ENCODE results near the gene PODN. TPM values are rescaled to one million over a fixed set of nuclear protein-coding genes. Genes with fewer than 3 reads are reported as not detected.

The PODN gene
- total and polyA plus RNA-seq, 2 donors (not counting 3 experiments of a cell fraction or from before 2014, with no cell fraction given) = 1.3 to 1.5 TPM

- DNase-seq (ENCODE audit: low read depth, low spot score) (no peak), FAIRE-seq (no peak)
- ChIA-PET CTCF (interaction anchor here (0.9 to 2.8 kb wide), 2 partner anchors 12 to 16 kb away, joined by 3 to 10 read pairs; no protein-coding TSS in a partner anchor), POLR2A (no interaction called here)
- Histone ChIP-seq H3K9me3 (replicated peaks; ENCODE audit: control insufficient read depth, insufficient read depth, low read length) (no peaks in the 10 kb centered on the region), H3K4me1 (ENCODE audit: control insufficient read depth, extremely low read depth, insufficient read depth, low read length) (no peaks in the 10 kb centered on the region), H3K27me3 (ENCODE audit: control insufficient read depth in 2 of 2, insufficient read depth in 2 of 2, low read length in 2 of 2) (no peaks in the 10 kb centered on the region), H3K9me1 (replicated peaks; ENCODE audit: control insufficient read depth, extremely low read depth, insufficient read depth, low read length) (no peaks in the 10 kb centered on the region), H3K4me2 (ENCODE audit: insufficient read depth, low read length) (no peak overlapping the region), H2AFZ (ENCODE audit: low read depth, low read length) (no peak overlapping the region), H3K9ac (replicated peaks; ENCODE audit: extremely low read depth, insufficient read depth, low read length) (no peak overlapping the region), H3K4me3 (replicated peaks in 1 of 3; ENCODE audit: insufficient read depth in 1 of 3, low read depth in 1 of 3, low read length in 3 of 3) (no peak overlapping the region), H3K36me3 (ENCODE audit: control insufficient read depth in 2 of 2, extremely low read depth in 1 of 2, insufficient read depth in 2 of 2, low read length in 2 of 2) (peaks cover 0 to 3% of the 10 kb centered on the region in 2 experiments), H4K20me1 (replicated peaks; ENCODE audit: control insufficient read depth, extremely low read depth, insufficient read depth, low read length) (no peaks in the 10 kb centered on the region), H3K27ac (ENCODE audit: insufficient read depth, low read depth, low read length) (no peak overlapping the region), H3K79me2 (ENCODE audit: control insufficient read depth, insufficient read depth, low read length) (no peaks in the 10 kb centered on the region)
- no peak for TF ChIP-seq MYC (IDR thresholded peaks at IDR 0.05; ENCODE audit: low read depth, low read length)
- TF ChIP-seq FOS (IDR thresholded peaks at IDR 0.05; ENCODE audit: borderline replicate concordance, insufficient read depth, low read length) = no peak
- no peak for TF ChIP-seq EZH2 (IDR thresholded peaks at IDR 0.05; ENCODE audit: borderline replicate concordance, low read depth, low read length, severe bottlenecking)
- TF ChIP-seq JUN (IDR thresholded peaks at IDR 0.05; ENCODE audit: borderline replicate concordance, insufficient read depth, insufficient read length, low read depth) = no peak
- no peak for TF ChIP-seq GATA2 (IDR thresholded peaks at IDR 0.05; ENCODE audit: insufficient read depth, insufficient read length, low read depth, low read length)
- TF ChIP-seq MAX (IDR thresholded peaks at IDR 0.05; ENCODE audit: insufficient read depth, insufficient read length) = no peak
- no peak for TF ChIP-seq POLR2A (IDR thresholded peaks at IDR 0.05; ENCODE audit: low read depth, low read length)
- no peak for TF ChIP-seq CTCF (IDR thresholded peaks at IDR 0.05; ENCODE audit: extremely low read depth in 1 of 2, insufficient read depth in 1 of 2, low read depth in 1 of 2, low read length in 2 of 2)
- TF ChIP-seq POLR2AphosphoS5 (IDR thresholded peaks at IDR 0.05; ENCODE audit: insufficient read depth, low read depth, low read length) = no peak
- no TSS peak for BruUV-seq (replicated peaks)
- intact Hi-C loops (cut with micrococcal nuclease) (no loop called here), dilution Hi-C loops (cut with MboI; ENCODE audit: extremely low pct_ligation_motif_present, low sequenced_read_pairs) (no loop called here)
Observed at GRCh38 chr1:53031732-53032131, 30.3 kb upstream of the PODN start.
